IMR-90 (cell line): ENCODE results near the gene PCSK5. TPM values are rescaled to one million over a fixed set of nuclear protein-coding genes. Genes with fewer than 3 reads are reported as not detected.
A peak's percentile ranks its signal among the peaks of the same experiment; 100 is the strongest.

ENCODE experiments used
- ATAC-seq: fragments of 200-7000 bp; cut with Tn5 transposase; 2 replicates; pipeline ENCODE4 v1.9.1; 2020; ENCODE audit warnings: low read depth, mild to moderate bottlenecking, moderate library complexity
- BruUV-seq: library from RNA; stranded (reverse); fragments of 400-500 nt; replicated peaks from 2 replicates; lab custom pipeline; 2021; lab: Mats Ljungman, UMichigan
- CTCF ChIA-PET: fragments of 300-600 bp; formaldehyde crosslinking; extraction: SDS; loops from one replicate; lab custom pipeline; 2021; ENCODE audit warnings: antibody characterized with exemption; lab: Yijun Ruan, JAX
- POLR2A ChIA-PET: fragments of 300-600 bp; sonication (Branson Sonifier 250); formaldehyde crosslinking; loops from one replicate; lab custom pipeline; 2022; ENCODE audit warnings: antibody characterized with exemption; ENCODE audit not compliant: unreplicated experiment; lab: Charles Lee
- DNase-seq: peaks from one replicate; pipeline ENCODE4 v3.0.0; 2013
- H2AFZ ChIP-seq: replicated peaks from 2 replicates; pipeline ENCODE3; 2013; ENCODE audit warnings: low read length, mild to moderate bottlenecking; ENCODE audit not compliant: poor library complexity
- H2AK5ac ChIP-seq: 2 replicates; pipeline ENCODE4 v1.6.1; 2013; ENCODE audit warnings: low read depth, low read length, inconsistent platforms
- H2AK9ac ChIP-seq: replicated peaks from 2 replicates; pipeline ENCODE3; 2013; ENCODE audit warnings: mild to moderate bottlenecking, low read depth, low read length, moderate library complexity; ENCODE audit not compliant: poor library complexity
- H2BK120ac ChIP-seq: 2 replicates; pipeline ENCODE4 v1.6.1; 2013; ENCODE audit warnings: low read depth, low read length, inconsistent platforms
- H2BK15ac ChIP-seq: 3 replicates; pipeline ENCODE4 v1.6.1; 2013; ENCODE audit warnings: low read depth, low read length, inconsistent platforms
- H2BK20ac ChIP-seq: 2 replicates; pipeline ENCODE4 v1.6.1; 2013; ENCODE audit warnings: low read depth, mild to moderate bottlenecking, inconsistent platforms, low read length, moderate library complexity
- H2BK5ac ChIP-seq: 2 replicates; pipeline ENCODE4 v1.6.1; 2013; ENCODE audit warnings: mild to moderate bottlenecking, low read depth, low read length, inconsistent platforms; ENCODE audit not compliant: poor library complexity, severe bottlenecking
- H3K14ac ChIP-seq: replicated peaks from 2 replicates; pipeline ENCODE4 v1.6.1; 2013; ENCODE audit warnings: low read depth, low read length, inconsistent platforms
- H3K18ac ChIP-seq: 2 replicates; pipeline ENCODE4 v1.6.1; 2013; ENCODE audit warnings: low read depth, low read length, control low read depth
- H3K23ac ChIP-seq: 2 replicates; pipeline ENCODE4 v1.6.1; 2013; ENCODE audit warnings: low read depth, low read length, inconsistent platforms
- H3K27ac ChIP-seq: 2 replicates; pipeline ENCODE4 v1.5.1; 2013; ENCODE audit warnings: mild to moderate bottlenecking, control low read depth, low read length; ENCODE audit not compliant: insufficient read depth
- H3K27me3 ChIP-seq: 2 replicates; pipeline ENCODE4 v1.6.1; 2013; ENCODE audit warnings: low read length; ENCODE audit not compliant: control insufficient read depth, insufficient read depth
- H3K36me3 ChIP-seq: 2 replicates; pipeline ENCODE4 v1.6.1; 2013; ENCODE audit warnings: low read length, mixed read lengths; ENCODE audit not compliant: control insufficient read depth, insufficient read depth
- H3K4ac ChIP-seq: 2 replicates; pipeline ENCODE4 v1.6.1; 2013; ENCODE audit warnings: low read depth, low read length, inconsistent platforms
- H3K4me1 ChIP-seq: 2 replicates; pipeline ENCODE4 v1.6.1; 2013; ENCODE audit warnings: low read length, mixed read lengths; ENCODE audit not compliant: control insufficient read depth, insufficient read depth
- H3K4me2 ChIP-seq: 2 replicates; pipeline ENCODE4 v1.6.1; 2013; ENCODE audit warnings: low read depth, mild to moderate bottlenecking, control low read depth, low read length, moderate library complexity
- H3K4me3 ChIP-seq: 2 replicates; pipeline ENCODE4 v1.5.1; 2013; ENCODE audit warnings: low read depth, mild to moderate bottlenecking, control low read depth, low read length, moderate library complexity; ENCODE audit not compliant: insufficient read depth
- H3K56ac ChIP-seq: 2 replicates; pipeline ENCODE4 v1.6.1; 2013; ENCODE audit warnings: low read length, inconsistent platforms; ENCODE audit not compliant: insufficient read depth; ENCODE audit errors: extremely low read depth
- H3K79me1 ChIP-seq, 2 experiments: 2 replicates each; pipeline ENCODE4 v1.6.1; 2013; ENCODE audit warnings: low read length in 2 of 2, inconsistent platforms in 1 of 2, low read depth in 1 of 2
- H3K9ac ChIP-seq: 2 replicates; pipeline ENCODE4 v1.6.1; 2013; ENCODE audit warnings: low read depth, low read length, control low read depth
- H3K9me1 ChIP-seq: 2 replicates; pipeline ENCODE4 v1.6.1; 2013; ENCODE audit warnings: low read length, inconsistent platforms; ENCODE audit not compliant: insufficient read depth
- H3K9me3 ChIP-seq: 2 replicates; pipeline ENCODE4 v1.6.1; 2013; ENCODE audit warnings: low read length; ENCODE audit not compliant: control insufficient read depth, insufficient read depth
- H4K20me1 ChIP-seq: 2 replicates; pipeline ENCODE4 v1.6.1; 2013; ENCODE audit warnings: low read length, inconsistent platforms; ENCODE audit not compliant: insufficient read depth
- H4K5ac ChIP-seq: 2 replicates; pipeline ENCODE4 v1.6.1; 2013; ENCODE audit warnings: mild to moderate bottlenecking, low read depth, low read length, control low read depth
- H4K8ac ChIP-seq, 2 experiments: 2 replicates each; pipeline ENCODE4 v1.6.1; 2013; ENCODE audit warnings: low read depth in 2 of 2, low read length in 2 of 2, control low read depth in 1 of 2, inconsistent platforms in 1 of 2
- H4K91ac ChIP-seq: 2 replicates; pipeline ENCODE4 v1.6.1; 2013; ENCODE audit warnings: low read depth, low read length, inconsistent platforms; ENCODE audit not compliant: insufficient read depth
- BHLHE40 ChIP-seq: fragments of 150-350 bp; IDR thresholded peaks from 2 replicates; pipeline ENCODE4 v1.6.1; 2016; ENCODE audit warnings: mild to moderate bottlenecking, low read depth, low read length
- CHD1 ChIP-seq: IDR thresholded peaks from 2 replicates; pipeline ENCODE4 v1.6.1; 2012; ENCODE audit warnings: low read depth, low read length, improper control_type of control experiment
- FOS ChIP-seq: fragments of 150-350 bp; IDR thresholded peaks from 2 replicates; pipeline ENCODE4 v1.6.1; 2016; ENCODE audit warnings: low read depth, low read length
- MAFK ChIP-seq: IDR thresholded peaks from 2 replicates; pipeline ENCODE4 v1.6.1; 2012; ENCODE audit warnings: low read depth, low read length, improper control_type of control experiment
- MAZ ChIP-seq: IDR thresholded peaks from 2 replicates; pipeline ENCODE4 v1.6.1; 2012; ENCODE audit warnings: low read depth, mild to moderate bottlenecking, low read length, improper control_type of control experiment, moderate library complexity, borderline replicate concordance
- MXI1 ChIP-seq: IDR thresholded peaks from 2 replicates; pipeline ENCODE4 v1.6.1; 2012; ENCODE audit warnings: low read depth, mild to moderate bottlenecking, low read length, moderate library complexity, borderline replicate concordance
- NFE2L2 ChIP-seq: fragments of 150-350 bp; IDR thresholded peaks from 2 replicates; pipeline ENCODE4 v1.6.1; 2016; ENCODE audit warnings: low read depth, mild to moderate bottlenecking, low read length
- POLR2A ChIP-seq: IDR thresholded peaks from 2 replicates; pipeline ENCODE4 v1.6.1; 2012; ENCODE audit warnings: mild to moderate bottlenecking, low read depth, low read length
- RAD21 ChIP-seq: IDR thresholded peaks from 2 replicates; pipeline ENCODE4 v1.6.1; 2012; ENCODE audit warnings: low read length, improper control_type of control experiment
- RCOR1 ChIP-seq: IDR thresholded peaks from 2 replicates; pipeline ENCODE4 v1.6.1; 2012; ENCODE audit warnings: mild to moderate bottlenecking, low read length, improper control_type of control experiment; ENCODE audit not compliant: insufficient replicate concordance
- RFX5 ChIP-seq: IDR thresholded peaks from 2 replicates; pipeline ENCODE4 v1.8.0; 2012; ENCODE audit warnings: low read depth, mild to moderate bottlenecking, low read length, moderate library complexity
- SMC3 ChIP-seq: fragments of 150-350 bp; IDR thresholded peaks from 2 replicates; pipeline ENCODE4 v1.6.1; 2016; ENCODE audit warnings: low read depth, mild to moderate bottlenecking, antibody characterized with exemption, low read length, moderate library complexity
- WGBS, 2 experiments: methylation state at CpG; one replicate each; pipeline versions ENCODE4 v1.1.5 to v1.1.7; 2013; ENCODE audit warnings: missing lambda C conversion rate in 2 of 2; ENCODE audit not compliant: insufficient read length in 1 of 2; ENCODE audit errors: extremely low coverage in 2 of 2; 5-methylcytosine and 5-hydroxymethylcytosine counted together
- dilution Hi-C: fragments of 300-500 bp; cut with HindIII; formaldehyde crosslinking; loops from one replicate; pipeline ENCODE4 v1.14.3; 2018; ENCODE audit warnings: low sequenced_read_pairs; ENCODE audit not compliant: unreplicated experiment
- in situ Hi-C: fragments of 300-500 bp; cut with MboI; formaldehyde crosslinking; loops from 3 replicates; pipeline ENCODE4 v1.14.3; 2019; ENCODE audit warnings: low sequenced_read_pairs, inconsistent platforms, mixed read lengths
- intact Hi-C: fragments of 100-400 bp; cut with micrococcal nuclease; formaldehyde crosslinking; loops from 2 replicates; pipeline ENCODE4 v1.10.0; 2022
- polyA plus RNA-seq, 3 experiments: library from polyadenylated mRNA; depleted of rRNA; stranded (reverse); fragments of >200 nt; gene quantifications; 2 replicates each; pipeline ENCODE4 v1.2.3, GENCODE V29; 2012; ENCODE audit warnings: low replicate concordance in 1 of 3
- total RNA-seq: library from RNA; depleted of rRNA; stranded (reverse); fragments of >200 nt; gene quantifications from 2 replicates; pipeline ENCODE4 v1.2.3, GENCODE V29; 2012
- TF ChIP-seq, protein P1 (sequence below): fragments of 150-350 bp; IDR thresholded peaks from 2 replicates; pipeline ENCODE4 v1.6.1; 2016; ENCODE audit warnings: low read depth, mild to moderate bottlenecking, low read length, moderate library complexity, borderline replicate concordance
- TF ChIP-seq, protein P2 (sequence below): conservative IDR thresholded peaks from 2 replicates; pipeline ENCODE4 v1.5.1; 2012; ENCODE audit warnings: mild to moderate bottlenecking, low read depth, low read length, improper control_type of control experiment
- TF ChIP-seq, protein P3 (sequence below): fragments of 150-350 bp; IDR thresholded peaks from 2 replicates; pipeline ENCODE4 v1.6.1; 2017; ENCODE audit warnings: mild to moderate bottlenecking, antibody characterized with exemption, low read length, low read depth

PCSK5 gene
- total and polyA plus RNA-seq, 2 of the 4 experiments (the other 2 are of a cell fraction), result 1.5 to 3.0 TPM

DNA sequence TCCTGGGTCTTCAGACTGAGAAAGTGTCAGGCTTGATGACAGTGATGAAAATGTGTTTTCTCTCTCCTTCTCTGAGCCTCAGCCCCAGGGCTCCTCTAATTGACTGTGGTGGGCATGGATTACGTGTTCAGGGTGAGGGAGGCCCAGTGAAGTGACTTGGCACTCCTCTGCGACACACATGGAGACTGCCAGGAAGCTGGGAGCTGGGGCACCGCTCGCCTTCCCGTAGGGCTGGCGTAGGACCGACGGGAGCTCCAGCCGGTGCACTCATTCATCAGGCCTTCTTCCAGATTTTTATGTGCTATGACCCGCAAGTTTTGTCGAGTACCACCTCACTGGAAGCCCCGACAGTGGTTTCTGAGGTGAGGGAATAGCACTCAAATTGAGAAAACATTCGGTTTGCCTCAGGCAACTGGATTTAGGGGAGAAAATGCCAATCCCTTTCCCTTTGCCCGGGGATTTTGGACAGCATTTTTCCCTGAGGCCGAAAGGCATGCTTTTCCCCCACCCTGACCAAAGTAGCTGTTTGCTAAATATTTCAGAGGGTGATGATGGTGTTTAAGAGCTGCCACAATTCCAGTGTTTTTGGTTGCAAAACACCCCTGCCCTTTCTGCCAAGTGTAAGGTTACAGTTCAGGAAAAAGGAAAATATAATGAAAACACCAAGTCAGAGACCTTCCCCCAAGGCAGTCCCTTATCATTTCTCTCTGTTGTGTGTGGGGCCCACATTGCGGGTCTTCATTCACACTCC lies 83.7 kb downstream of the PCSK5 start:
- Histone ChIP-seq H4K5ac (no peak overlapping the region; the same call in 1 of the 2 replicates), H3K4me3 (no peak overlapping the region), H3K18ac (no peak overlapping the region; the same call in 1 of the 2 replicates), H3K9ac (no peak overlapping the region), H4K20me1 (no peaks in the 10 kb centered on the region), H4K91ac (no peak overlapping the region), H2BK5ac (no peak overlapping the region), H2BK20ac (no peak overlapping the region), H2AK5ac (no peak overlapping the region), H3K79me1 (no peaks in the 10 kb centered on the region), H2BK15ac (no peak overlapping the region), H3K9me3 (no peaks in the 10 kb centered on the region), H2AK9ac (peak overlapping the region; percentile 28), H3K27me3 (no peaks in the 10 kb centered on the region), H3K27ac (no peak overlapping the region), H3K14ac (no peak overlapping the region), H4K8ac (no peak overlapping the region), H2BK120ac (no peak overlapping the region), H3K4me2 (no peak overlapping the region; the same call in 1 of the 2 replicates), H3K36me3 (no peaks in the 10 kb centered on the region), H3K23ac (no peak overlapping the region), H2AFZ (peak overlapping the region; percentile 43), H3K9me1 (no peaks in the 10 kb centered on the region), H3K4ac (no peak overlapping the region), H3K4me1 (peaks cover 8% of the 10 kb centered on the region), H3K56ac (no peak overlapping the region)
- CTCF ChIA-PET, result no interaction called here
- DNase-seq (no peak), ATAC-seq (peak; percentile 49)
- dilution Hi-C loops, result no loop called here
- BruUV-seq, result no TSS peak
- 43% methylated on average over 4 of the region's 16 CpGs; no CpG with 5 or more reads in 1 of the 2 experiments for WGBS, 2 experiments
- intact Hi-C loops, result no loop called here
- in situ Hi-C loops, result no loop called here
- TF ChIP-seq CHD1, result no peak
- no peak for TF ChIP-seq RFX5
- TF ChIP-seq, protein P1, sequence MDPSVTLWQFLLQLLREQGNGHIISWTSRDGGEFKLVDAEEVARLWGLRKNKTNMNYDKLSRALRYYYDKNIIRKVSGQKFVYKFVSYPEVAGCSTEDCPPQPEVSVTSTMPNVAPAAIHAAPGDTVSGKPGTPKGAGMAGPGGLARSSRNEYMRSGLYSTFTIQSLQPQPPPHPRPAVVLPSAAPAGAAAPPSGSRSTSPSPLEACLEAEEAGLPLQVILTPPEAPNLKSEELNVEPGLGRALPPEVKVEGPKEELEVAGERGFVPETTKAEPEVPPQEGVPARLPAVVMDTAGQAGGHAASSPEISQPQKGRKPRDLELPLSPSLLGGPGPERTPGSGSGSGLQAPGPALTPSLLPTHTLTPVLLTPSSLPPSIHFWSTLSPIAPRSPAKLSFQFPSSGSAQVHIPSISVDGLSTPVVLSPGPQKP, result no peak
- TF ChIP-seq RCOR1, result no peak
- TF ChIP-seq FOS, result no peak
- TF ChIP-seq NFE2L2, result no peak
- TF ChIP-seq POLR2A, result no peak
- TF ChIP-seq SMC3, result no peak
- no peak for TF ChIP-seq MAZ
- TF ChIP-seq MXI1, result no peak
- no peak for TF ChIP-seq RAD21
- TF ChIP-seq, protein P2, sequence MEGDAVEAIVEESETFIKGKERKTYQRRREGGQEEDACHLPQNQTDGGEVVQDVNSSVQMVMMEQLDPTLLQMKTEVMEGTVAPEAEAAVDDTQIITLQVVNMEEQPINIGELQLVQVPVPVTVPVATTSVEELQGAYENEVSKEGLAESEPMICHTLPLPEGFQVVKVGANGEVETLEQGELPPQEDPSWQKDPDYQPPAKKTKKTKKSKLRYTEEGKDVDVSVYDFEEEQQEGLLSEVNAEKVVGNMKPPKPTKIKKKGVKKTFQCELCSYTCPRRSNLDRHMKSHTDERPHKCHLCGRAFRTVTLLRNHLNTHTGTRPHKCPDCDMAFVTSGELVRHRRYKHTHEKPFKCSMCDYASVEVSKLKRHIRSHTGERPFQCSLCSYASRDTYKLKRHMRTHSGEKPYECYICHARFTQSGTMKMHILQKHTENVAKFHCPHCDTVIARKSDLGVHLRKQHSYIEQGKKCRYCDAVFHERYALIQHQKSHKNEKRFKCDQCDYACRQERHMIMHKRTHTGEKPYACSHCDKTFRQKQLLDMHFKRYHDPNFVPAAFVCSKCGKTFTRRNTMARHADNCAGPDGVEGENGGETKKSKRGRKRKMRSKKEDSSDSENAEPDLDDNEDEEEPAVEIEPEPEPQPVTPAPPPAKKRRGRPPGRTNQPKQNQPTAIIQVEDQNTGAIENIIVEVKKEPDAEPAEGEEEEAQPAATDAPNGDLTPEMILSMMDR, result no peak
- no peak for TF ChIP-seq BHLHE40
- TF ChIP-seq, protein P3, sequence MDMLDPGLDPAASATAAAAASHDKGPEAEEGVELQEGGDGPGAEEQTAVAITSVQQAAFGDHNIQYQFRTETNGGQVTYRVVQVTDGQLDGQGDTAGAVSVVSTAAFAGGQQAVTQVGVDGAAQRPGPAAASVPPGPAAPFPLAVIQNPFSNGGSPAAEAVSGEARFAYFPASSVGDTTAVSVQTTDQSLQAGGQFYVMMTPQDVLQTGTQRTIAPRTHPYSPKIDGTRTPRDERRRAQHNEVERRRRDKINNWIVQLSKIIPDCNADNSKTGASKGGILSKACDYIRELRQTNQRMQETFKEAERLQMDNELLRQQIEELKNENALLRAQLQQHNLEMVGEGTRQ, result no peak
- no peak for TF ChIP-seq MAFK
- POLR2A ChIA-PET, result no interaction called here
